Esophagus squamous epithelium (tissue), 4 donors: ENCODE measurements around the gene SMOC1.

Experiments used
- CTCF ChIP-seq, 6 experiments: fragments of 450-650 bp in 4 of 6; fragments of 200-600 bp in 2 of 6; sonication (generic) in 2 of 6; IDR thresholded peaks; one replicate each; pipeline ENCODE4 v1.5.1; 2016 to 2019; ENCODE audit warnings: antibody characterized with exemption in 6 of 6, mild to moderate bottlenecking in 4 of 6, moderate library complexity in 4 of 6
- POLR2A ChIP-seq, 4 donors: fragments of 450-650 bp; IDR thresholded peaks; one replicate each; pipeline ENCODE4 v1.6.1; 2017; ENCODE audit warnings: antibody characterized with exemption in 4 of 4, mild to moderate bottlenecking in 4 of 4, moderate library complexity in 3 of 4

DNA sequence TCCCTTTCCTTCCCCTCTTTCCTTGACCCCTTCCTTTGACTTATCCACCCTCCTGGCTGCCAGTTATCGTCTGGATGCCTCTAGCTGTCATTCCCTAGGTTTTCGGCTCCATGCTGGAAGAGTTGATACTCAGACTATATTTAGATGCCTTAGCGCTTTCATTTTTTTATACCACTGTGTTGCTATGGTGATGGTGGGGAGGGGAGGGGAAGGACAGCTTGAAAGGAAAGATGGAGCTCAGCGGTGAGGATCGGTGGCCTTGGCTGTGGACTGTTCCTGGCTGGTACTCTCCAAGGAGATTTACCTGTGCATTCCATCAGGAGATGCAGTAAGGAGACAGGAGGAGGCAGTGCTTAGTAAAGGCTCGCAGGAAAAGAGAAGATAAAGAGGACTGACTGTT is 200.9 kb downstream of the SMOC1 start:
- TF ChIP-seq CTCF (IDR thresholded peaks at IDR 0.05) = no peak
- no peak for TF ChIP-seq POLR2A (IDR thresholded peaks at IDR 0.05)
